ENCODE data around the gene RNU2-1. TPM values are rescaled to one million over a fixed set of nuclear protein-coding genes. Genes with fewer than 3 reads are reported as not detected.

RNU2-1 gene
- total and polyA plus RNA-seq, 2 of the 13 experiments (the other 11 are each of a cell fraction or from before 2014, with no cell fraction given) = not detected

GRCh38 chr17:43212641-43213490 is 20.9 kb downstream of the RNU2-1 start (continued):
- TF ChIP-seq, protein P1, sequence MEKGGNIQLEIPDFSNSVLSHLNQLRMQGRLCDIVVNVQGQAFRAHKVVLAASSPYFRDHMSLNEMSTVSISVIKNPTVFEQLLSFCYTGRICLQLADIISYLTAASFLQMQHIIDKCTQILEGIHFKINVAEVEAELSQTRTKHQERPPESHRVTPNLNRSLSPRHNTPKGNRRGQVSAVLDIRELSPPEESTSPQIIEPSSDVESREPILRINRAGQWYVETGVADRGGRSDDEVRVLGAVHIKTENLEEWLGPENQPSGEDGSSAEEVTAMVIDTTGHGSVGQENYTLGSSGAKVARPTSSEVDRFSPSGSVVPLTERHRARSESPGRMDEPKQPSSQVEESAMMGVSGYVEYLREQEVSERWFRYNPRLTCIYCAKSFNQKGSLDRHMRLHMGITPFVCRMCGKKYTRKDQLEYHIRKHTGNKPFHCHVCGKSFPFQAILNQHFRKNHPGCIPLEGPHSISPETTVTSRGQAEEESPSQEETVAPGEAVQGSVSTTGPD (CRISPR knock-in tag; IDR thresholded peaks at IDR 0.05) = no peak
- TF ChIP-seq MYNN (CRISPR knock-in tag; IDR thresholded peaks at IDR 0.05; ENCODE audit: low read depth) = no peak
- no peak for TF ChIP-seq ZNF629 (CRISPR knock-in tag; conservative IDR thresholded peaks at IDR 0.05)
- no peak for TF ChIP-seq TEAD3 (CRISPR knock-in tag; optimal IDR thresholded peaks at IDR 0.05; ENCODE audit: borderline replicate concordance)
- no peak for TF ChIP-seq GPBP1L1 (CRISPR knock-in tag; IDR thresholded peaks at IDR 0.05)
- no peak for TF ChIP-seq ZBTB8A (CRISPR knock-in tag; IDR thresholded peaks at IDR 0.05; ENCODE audit: borderline replicate concordance, low read depth)
- peak in 1 of 2 experiments; percentile 28; a peak in 1 of 4 replicates for TF ChIP-seq POLR2A (IDR thresholded peaks at IDR 0.05; ENCODE audit: insufficient read depth in 1 of 2, low read depth in 2 of 2, low read length in 2 of 2)
- TF ChIP-seq ZNF225 (CRISPR knock-in tag; IDR thresholded peaks at IDR 0.05) = no peak
- TF ChIP-seq, protein P2, sequence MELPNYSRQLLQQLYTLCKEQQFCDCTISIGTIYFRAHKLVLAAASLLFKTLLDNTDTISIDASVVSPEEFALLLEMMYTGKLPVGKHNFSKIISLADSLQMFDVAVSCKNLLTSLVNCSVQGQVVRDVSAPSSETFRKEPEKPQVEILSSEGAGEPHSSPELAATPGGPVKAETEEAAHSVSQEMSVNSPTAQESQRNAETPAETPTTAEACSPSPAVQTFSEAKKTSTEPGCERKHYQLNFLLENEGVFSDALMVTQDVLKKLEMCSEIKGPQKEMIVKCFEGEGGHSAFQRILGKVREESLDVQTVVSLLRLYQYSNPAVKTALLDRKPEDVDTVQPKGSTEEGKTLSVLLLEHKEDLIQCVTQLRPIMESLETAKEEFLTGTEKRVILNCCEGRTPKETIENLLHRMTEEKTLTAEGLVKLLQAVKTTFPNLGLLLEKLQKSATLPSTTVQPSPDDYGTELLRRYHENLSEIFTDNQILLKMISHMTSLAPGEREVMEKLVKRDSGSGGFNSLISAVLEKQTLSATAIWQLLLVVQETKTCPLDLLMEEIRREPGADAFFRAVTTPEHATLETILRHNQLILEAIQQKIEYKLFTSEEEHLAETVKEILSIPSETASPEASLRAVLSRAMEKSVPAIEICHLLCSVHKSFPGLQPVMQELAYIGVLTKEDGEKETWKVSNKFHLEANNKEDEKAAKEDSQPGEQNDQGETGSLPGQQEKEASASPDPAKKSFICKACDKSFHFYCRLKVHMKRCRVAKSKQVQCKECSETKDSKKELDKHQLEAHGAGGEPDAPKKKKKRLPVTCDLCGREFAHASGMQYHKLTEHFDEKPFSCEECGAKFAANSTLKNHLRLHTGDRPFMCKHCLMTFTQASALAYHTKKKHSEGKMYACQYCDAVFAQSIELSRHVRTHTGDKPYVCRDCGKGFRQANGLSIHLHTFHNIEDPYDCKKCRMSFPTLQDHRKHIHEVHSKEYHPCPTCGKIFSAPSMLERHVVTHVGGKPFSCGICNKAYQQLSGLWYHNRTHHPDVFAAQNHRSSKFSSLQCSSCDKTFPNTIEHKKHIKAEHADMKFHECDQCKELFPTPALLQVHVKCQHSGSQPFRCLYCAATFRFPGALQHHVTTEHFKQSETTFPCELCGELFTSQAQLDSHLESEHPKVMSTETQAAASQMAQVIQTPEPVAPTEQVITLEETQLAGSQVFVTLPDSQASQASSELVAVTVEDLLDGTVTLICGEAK (IDR thresholded peaks at IDR 0.05) = no peak
- TF ChIP-seq, protein P2 (CRISPR knock-in tag; IDR thresholded peaks at IDR 0.05) = no peak
- TF ChIP-seq AGO1 (IDR thresholded peaks at IDR 0.05; ENCODE audit: low read depth, low read length, poor library complexity, severe bottlenecking) = no peak
- no peak for TF ChIP-seq REL (CRISPR knock-in tag; conservative IDR thresholded peaks at IDR 0.05)
- no peak for TF ChIP-seq KDM5A (IDR thresholded peaks at IDR 0.05; ENCODE audit: borderline replicate concordance, low read length)
- TF ChIP-seq, protein P3, sequence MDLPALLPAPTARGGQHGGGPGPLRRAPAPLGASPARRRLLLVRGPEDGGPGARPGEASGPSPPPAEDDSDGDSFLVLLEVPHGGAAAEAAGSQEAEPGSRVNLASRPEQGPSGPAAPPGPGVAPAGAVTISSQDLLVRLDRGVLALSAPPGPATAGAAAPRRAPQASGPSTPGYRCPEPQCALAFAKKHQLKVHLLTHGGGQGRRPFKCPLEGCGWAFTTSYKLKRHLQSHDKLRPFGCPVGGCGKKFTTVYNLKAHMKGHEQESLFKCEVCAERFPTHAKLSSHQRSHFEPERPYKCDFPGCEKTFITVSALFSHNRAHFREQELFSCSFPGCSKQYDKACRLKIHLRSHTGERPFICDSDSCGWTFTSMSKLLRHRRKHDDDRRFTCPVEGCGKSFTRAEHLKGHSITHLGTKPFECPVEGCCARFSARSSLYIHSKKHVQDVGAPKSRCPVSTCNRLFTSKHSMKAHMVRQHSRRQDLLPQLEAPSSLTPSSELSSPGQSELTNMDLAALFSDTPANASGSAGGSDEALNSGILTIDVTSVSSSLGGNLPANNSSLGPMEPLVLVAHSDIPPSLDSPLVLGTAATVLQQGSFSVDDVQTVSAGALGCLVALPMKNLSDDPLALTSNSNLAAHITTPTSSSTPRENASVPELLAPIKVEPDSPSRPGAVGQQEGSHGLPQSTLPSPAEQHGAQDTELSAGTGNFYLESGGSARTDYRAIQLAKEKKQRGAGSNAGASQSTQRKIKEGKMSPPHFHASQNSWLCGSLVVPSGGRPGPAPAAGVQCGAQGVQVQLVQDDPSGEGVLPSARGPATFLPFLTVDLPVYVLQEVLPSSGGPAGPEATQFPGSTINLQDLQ (CRISPR knock-in tag; IDR thresholded peaks at IDR 0.05) = no peak
